IMR-90 (cell line): ENCODE results near the gene TMEM14C. TPM values are rescaled to one million over a fixed set of nuclear protein-coding genes. Genes with fewer than 3 reads are reported as not detected.
"Not testable (repeated sequence)": the region's sequence is repeated elsewhere in the genome, so short reads cannot be mapped to it uniquely, and the experiment has no call there.

Experiments
- ATAC-seq: fragments of 200-7000 bp; cut with Tn5 transposase; 2 replicates; pipeline ENCODE4 v1.9.1; 2020; ENCODE audit warnings: low read depth, mild to moderate bottlenecking, moderate library complexity
- BruUV-seq: library from RNA; stranded (reverse); fragments of 400-500 nt; replicated peaks from 2 replicates; lab custom pipeline; 2021; lab: Mats Ljungman, UMichigan
- CTCF ChIA-PET: fragments of 300-600 bp; formaldehyde crosslinking; extraction: SDS; loops from one replicate; lab custom pipeline; 2021; ENCODE audit warnings: antibody characterized with exemption; lab: Yijun Ruan, JAX
- POLR2A ChIA-PET: fragments of 300-600 bp; sonication (Branson Sonifier 250); formaldehyde crosslinking; loops from one replicate; lab custom pipeline; 2022; ENCODE audit warnings: antibody characterized with exemption; ENCODE audit not compliant: unreplicated experiment; lab: Charles Lee
- DNase-seq: peaks from one replicate; pipeline ENCODE4 v3.0.0; 2013
- H2AFZ ChIP-seq: replicated peaks from 2 replicates; pipeline ENCODE3; 2013; ENCODE audit warnings: low read length, mild to moderate bottlenecking; ENCODE audit not compliant: poor library complexity
- H2AK5ac ChIP-seq: 2 replicates; pipeline ENCODE4 v1.6.1; 2013; ENCODE audit warnings: low read depth, low read length, inconsistent platforms
- H2AK9ac ChIP-seq: replicated peaks from 2 replicates; pipeline ENCODE3; 2013; ENCODE audit warnings: mild to moderate bottlenecking, low read depth, low read length, moderate library complexity; ENCODE audit not compliant: poor library complexity
- H2BK120ac ChIP-seq: 2 replicates; pipeline ENCODE4 v1.6.1; 2013; ENCODE audit warnings: low read depth, low read length, inconsistent platforms
- H2BK15ac ChIP-seq: 3 replicates; pipeline ENCODE4 v1.6.1; 2013; ENCODE audit warnings: low read depth, low read length, inconsistent platforms
- H2BK20ac ChIP-seq: 2 replicates; pipeline ENCODE4 v1.6.1; 2013; ENCODE audit warnings: low read depth, mild to moderate bottlenecking, inconsistent platforms, low read length, moderate library complexity
- H2BK5ac ChIP-seq: 2 replicates; pipeline ENCODE4 v1.6.1; 2013; ENCODE audit warnings: mild to moderate bottlenecking, low read depth, low read length, inconsistent platforms; ENCODE audit not compliant: poor library complexity, severe bottlenecking
- H3K14ac ChIP-seq: replicated peaks from 2 replicates; pipeline ENCODE4 v1.6.1; 2013; ENCODE audit warnings: low read depth, low read length, inconsistent platforms
- H3K18ac ChIP-seq: 2 replicates; pipeline ENCODE4 v1.6.1; 2013; ENCODE audit warnings: low read depth, low read length, control low read depth
- H3K23ac ChIP-seq: 2 replicates; pipeline ENCODE4 v1.6.1; 2013; ENCODE audit warnings: low read depth, low read length, inconsistent platforms
- H3K27ac ChIP-seq: 2 replicates; pipeline ENCODE4 v1.5.1; 2013; ENCODE audit warnings: mild to moderate bottlenecking, control low read depth, low read length; ENCODE audit not compliant: insufficient read depth
- H3K27me3 ChIP-seq: 2 replicates; pipeline ENCODE4 v1.6.1; 2013; ENCODE audit warnings: low read length; ENCODE audit not compliant: control insufficient read depth, insufficient read depth
- H3K36me3 ChIP-seq: 2 replicates; pipeline ENCODE4 v1.6.1; 2013; ENCODE audit warnings: low read length, mixed read lengths; ENCODE audit not compliant: control insufficient read depth, insufficient read depth
- H3K4ac ChIP-seq: 2 replicates; pipeline ENCODE4 v1.6.1; 2013; ENCODE audit warnings: low read depth, low read length, inconsistent platforms
- H3K4me1 ChIP-seq: 2 replicates; pipeline ENCODE4 v1.6.1; 2013; ENCODE audit warnings: low read length, mixed read lengths; ENCODE audit not compliant: control insufficient read depth, insufficient read depth
- H3K4me2 ChIP-seq: 2 replicates; pipeline ENCODE4 v1.6.1; 2013; ENCODE audit warnings: low read depth, mild to moderate bottlenecking, control low read depth, low read length, moderate library complexity
- H3K4me3 ChIP-seq: 2 replicates; pipeline ENCODE4 v1.5.1; 2013; ENCODE audit warnings: low read depth, mild to moderate bottlenecking, control low read depth, low read length, moderate library complexity; ENCODE audit not compliant: insufficient read depth
- H3K56ac ChIP-seq: 2 replicates; pipeline ENCODE4 v1.6.1; 2013; ENCODE audit warnings: low read length, inconsistent platforms; ENCODE audit not compliant: insufficient read depth; ENCODE audit errors: extremely low read depth
- H3K79me1 ChIP-seq, 2 experiments: 2 replicates each; pipeline ENCODE4 v1.6.1; 2013; ENCODE audit warnings: low read length in 2 of 2, inconsistent platforms in 1 of 2, low read depth in 1 of 2
- H3K9ac ChIP-seq: 2 replicates; pipeline ENCODE4 v1.6.1; 2013; ENCODE audit warnings: low read depth, low read length, control low read depth
- H3K9me1 ChIP-seq: 2 replicates; pipeline ENCODE4 v1.6.1; 2013; ENCODE audit warnings: low read length, inconsistent platforms; ENCODE audit not compliant: insufficient read depth
- H3K9me3 ChIP-seq: 2 replicates; pipeline ENCODE4 v1.6.1; 2013; ENCODE audit warnings: low read length; ENCODE audit not compliant: control insufficient read depth, insufficient read depth
- H4K20me1 ChIP-seq: 2 replicates; pipeline ENCODE4 v1.6.1; 2013; ENCODE audit warnings: low read length, inconsistent platforms; ENCODE audit not compliant: insufficient read depth
- H4K5ac ChIP-seq: 2 replicates; pipeline ENCODE4 v1.6.1; 2013; ENCODE audit warnings: mild to moderate bottlenecking, low read depth, low read length, control low read depth
- H4K8ac ChIP-seq, 2 experiments: 2 replicates each; pipeline ENCODE4 v1.6.1; 2013; ENCODE audit warnings: low read depth in 2 of 2, low read length in 2 of 2, control low read depth in 1 of 2, inconsistent platforms in 1 of 2
- H4K91ac ChIP-seq: 2 replicates; pipeline ENCODE4 v1.6.1; 2013; ENCODE audit warnings: low read depth, low read length, inconsistent platforms; ENCODE audit not compliant: insufficient read depth
- WGBS, 2 experiments: methylation state at CpG; one replicate each; pipeline versions ENCODE4 v1.1.5 to v1.1.7; 2013; ENCODE audit warnings: missing lambda C conversion rate in 2 of 2; ENCODE audit not compliant: insufficient read length in 1 of 2; ENCODE audit errors: extremely low coverage in 2 of 2; 5-methylcytosine and 5-hydroxymethylcytosine counted together
- dilution Hi-C: fragments of 300-500 bp; cut with HindIII; formaldehyde crosslinking; loops from one replicate; pipeline ENCODE4 v1.14.3; 2018; ENCODE audit warnings: low sequenced_read_pairs; ENCODE audit not compliant: unreplicated experiment
- in situ Hi-C: fragments of 300-500 bp; cut with MboI; formaldehyde crosslinking; loops from 3 replicates; pipeline ENCODE4 v1.14.3; 2019; ENCODE audit warnings: low sequenced_read_pairs, inconsistent platforms, mixed read lengths
- intact Hi-C: fragments of 100-400 bp; cut with micrococcal nuclease; formaldehyde crosslinking; loops from 2 replicates; pipeline ENCODE4 v1.10.0; 2022
- polyA plus RNA-seq, 3 experiments: library from polyadenylated mRNA; depleted of rRNA; stranded (reverse); fragments of >200 nt; gene quantifications; 2 replicates each; pipeline ENCODE4 v1.2.3, GENCODE V29; 2012; ENCODE audit warnings: low replicate concordance in 1 of 3
- total RNA-seq: library from RNA; depleted of rRNA; stranded (reverse); fragments of >200 nt; gene quantifications from 2 replicates; pipeline ENCODE4 v1.2.3, GENCODE V29; 2012

Gene TMEM14C
- total and polyA plus RNA-seq, 2 of the 4 experiments (the other 2 are of a cell fraction) = 129 to 175 TPM

DNA sequence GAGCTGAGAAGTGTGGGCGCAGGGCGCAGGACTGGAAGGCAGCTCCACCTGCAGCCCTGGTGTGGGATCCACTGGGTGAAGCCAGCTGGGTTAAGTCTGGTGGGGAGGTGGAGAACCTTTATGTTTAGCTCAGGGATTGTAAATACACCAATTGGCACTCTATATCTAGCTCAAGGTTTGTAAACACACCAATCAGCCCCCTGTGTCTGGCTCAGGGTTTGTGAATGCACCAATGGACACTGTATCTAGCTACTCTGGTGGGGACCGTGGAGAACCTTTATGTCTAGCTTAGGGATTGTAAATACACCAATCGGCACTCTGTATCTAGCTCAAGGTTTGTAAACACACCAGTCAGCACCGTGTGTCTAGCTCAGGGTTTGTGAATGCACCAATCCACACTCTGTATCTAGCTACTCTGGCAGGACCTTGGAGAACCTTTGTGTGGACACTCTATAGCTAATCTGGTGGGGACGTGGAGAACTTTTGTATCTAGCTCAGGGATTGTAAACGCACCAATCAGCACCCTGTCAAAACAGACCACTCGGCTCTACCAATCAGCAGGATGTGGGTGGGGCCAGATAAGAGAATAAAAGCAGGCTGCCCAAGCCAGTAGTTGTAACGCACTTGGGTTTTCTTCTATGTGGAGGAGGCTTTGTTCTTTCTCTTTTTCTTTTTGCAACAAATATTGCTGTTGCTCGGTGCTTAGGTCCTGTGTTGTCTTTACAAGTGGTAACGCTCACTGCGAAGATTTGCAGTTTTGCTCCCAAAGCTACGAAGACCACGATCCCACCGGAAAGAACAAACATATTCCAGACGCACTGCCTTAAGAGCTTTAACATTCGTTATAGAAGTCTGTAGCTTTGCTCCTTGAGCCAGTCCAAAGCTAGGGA, 1.7 kb upstream of the TMEM14C start:
- H3K9me1 ChIP-seq, dilution Hi-C loops, H3K36me3 ChIP-seq, H3K4me1 ChIP-seq, in situ Hi-C loops, H2BK15ac ChIP-seq, H2BK5ac ChIP-seq, H3K27ac ChIP-seq, H4K20me1 ChIP-seq, H3K18ac ChIP-seq, H3K9me3 ChIP-seq, DNase-seq, H3K14ac ChIP-seq, H3K27me3 ChIP-seq, H3K9ac ChIP-seq, H2BK20ac ChIP-seq, CTCF ChIA-PET, POLR2A ChIA-PET, ATAC-seq, H3K23ac ChIP-seq, BruUV-seq, H3K56ac ChIP-seq: not testable (repeated sequence)
- Histone ChIP-seq H4K91ac (peak overlapping the region; percentile 56; the same call in 1 of the 2 replicates), H2AK9ac (peak overlapping the region; percentile 51), H2AK5ac (peak overlapping the region; percentile 13; the same call in 1 of the 2 replicates), H3K79me1 (peaks cover 23 to 44% of the 10 kb centered on the region in 2 experiments), H4K5ac (peak overlapping the region; percentile 85), H3K4ac (peak overlapping the region; percentile 85), H3K4me2 (peak overlapping the region; percentile 31; the same call in 1 of the 2 replicates), H3K4me3 (peak overlapping the region; percentile 76), H2BK120ac (peak overlapping the region; percentile 15; the same call in 1 of the 2 replicates), H2AFZ (peak overlapping the region; percentile 89), H4K8ac (peak overlapping the region; percentile 91 to 96; a peak in 2 of 4 replicates)
- intact Hi-C loops = loop anchor here (5.0 kb wide), 1 partner anchor 81 kb away; no protein-coding TSS in a partner anchor
- 86% methylated on average over 7 of the region's 17 CpGs; no CpG with 5 or more reads in 1 of the 2 experiments for WGBS, 2 experiments
